CD1c-positive myeloid dendritic cell (primary cell): Measurements from ENCODE around the gene SFRP2.
A peak's percentile ranks its signal among the peaks of the same experiment; 100 is the strongest.

Experiments used
- DNase-seq: peaks from one replicate; pipeline ENCODE4 v3.0.0-alpha.2; 2016; ENCODE audit errors: extremely low spot score

The SFRP2 gene

GRCh38 chr4:153771046-153771445, 17.8 kb downstream of the SFRP2 start:
- DNase-seq: peak; percentile 18

- no peak for DNase-seq
These were observed 22.1 kb downstream of the SFRP2 start for GRCh38 chr4:153766758-153767157.

DNA sequence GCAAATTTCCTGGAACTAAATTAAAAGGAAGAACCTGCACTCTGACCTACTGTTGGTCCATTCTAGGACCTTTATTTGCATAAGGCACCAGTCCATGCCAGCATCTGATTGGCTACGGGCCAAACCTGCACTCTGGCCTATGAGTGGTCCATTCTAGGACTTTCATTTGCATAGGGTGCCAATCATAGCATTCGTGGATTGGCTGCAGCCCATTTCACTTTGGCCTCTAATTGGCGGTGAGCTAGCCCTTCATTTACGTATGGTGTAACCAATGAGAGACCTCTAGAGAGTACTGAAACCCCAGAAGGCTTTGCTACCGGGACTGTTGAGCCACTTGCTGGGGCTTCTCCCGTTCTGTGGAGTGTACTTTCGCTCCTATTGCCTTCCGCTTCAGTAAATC, 23.0 kb downstream of the SFRP2 start:
- DNase-seq: no peak

GRCh38 chr4:153764601-153765368, 24.1 kb downstream of the SFRP2 start:
- DNase-seq: no peak

DNA sequence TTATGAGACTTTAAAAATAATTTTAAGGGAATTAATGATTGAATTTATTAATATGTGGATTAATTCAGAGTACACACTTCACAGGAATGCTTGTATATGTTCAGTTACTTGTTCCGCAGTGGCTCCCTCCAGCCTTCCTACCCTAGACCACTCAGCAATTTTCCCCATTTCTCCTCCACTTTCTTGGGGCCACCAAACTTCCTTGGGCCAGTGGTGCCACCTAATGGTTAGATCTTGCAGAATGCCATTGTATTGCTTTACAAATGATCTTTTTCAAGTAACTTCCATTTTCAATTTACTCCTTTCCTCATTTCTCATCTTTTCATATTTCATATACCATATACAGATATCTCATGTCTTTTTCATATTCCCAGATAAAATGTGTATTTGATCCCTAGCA, 25.5 kb downstream of the SFRP2 start:
- peak; percentile 21 for DNase-seq

DNA sequence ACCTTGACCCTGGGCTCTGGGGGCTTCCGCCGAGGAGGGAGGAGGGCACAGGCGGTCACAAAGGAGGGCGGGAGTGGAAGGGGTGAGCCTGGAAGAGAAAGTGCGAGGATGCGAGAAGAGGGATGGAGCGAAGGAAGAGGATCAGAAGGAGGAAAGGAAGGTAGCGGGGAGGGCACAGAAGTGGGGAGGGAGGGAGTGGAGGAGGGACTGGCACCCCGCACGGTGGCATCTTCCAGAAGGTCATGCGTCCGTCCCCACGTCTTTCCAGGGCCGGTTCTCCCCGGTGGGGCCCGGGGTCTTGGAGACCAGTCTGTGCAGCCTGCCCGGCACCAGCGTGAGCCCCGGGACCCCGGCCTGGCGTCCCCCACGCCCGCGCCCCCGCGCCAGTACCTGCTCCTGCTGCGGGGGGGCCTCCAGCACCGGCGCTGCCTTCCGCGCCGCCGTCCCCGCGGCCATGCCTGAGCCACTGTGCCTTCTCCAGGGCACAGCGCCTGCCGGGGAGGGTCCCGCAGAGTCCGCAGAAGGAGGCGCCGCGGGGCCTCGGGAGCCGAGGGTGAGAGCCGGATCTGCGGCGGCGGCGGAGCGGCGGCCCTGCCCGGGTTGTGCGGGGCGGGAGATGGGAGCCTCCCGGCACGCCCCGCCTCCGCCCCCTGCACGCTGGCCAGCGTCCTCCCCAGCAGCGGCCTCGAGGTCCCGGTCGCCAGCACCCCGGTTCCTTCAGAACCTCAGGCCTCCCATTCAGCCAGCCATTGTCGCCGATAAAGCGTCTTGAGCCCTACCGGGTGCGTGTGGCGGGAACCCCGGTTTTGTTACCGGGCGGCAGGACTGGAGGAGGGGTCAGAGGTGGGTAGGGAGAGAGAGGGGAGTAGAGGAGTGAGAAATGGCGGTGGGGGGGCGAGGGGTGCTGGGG, 29.2 kb downstream of the SFRP2 start, which contains the start of gene RNF175:
Gene RNF175, minus strand, starts transcription at position 618 of the 910 bp plus-strand sequence. Its CDS starts 162 bp downstream, at position 456.
- peak; percentile 21 for DNase-seq

DNA sequence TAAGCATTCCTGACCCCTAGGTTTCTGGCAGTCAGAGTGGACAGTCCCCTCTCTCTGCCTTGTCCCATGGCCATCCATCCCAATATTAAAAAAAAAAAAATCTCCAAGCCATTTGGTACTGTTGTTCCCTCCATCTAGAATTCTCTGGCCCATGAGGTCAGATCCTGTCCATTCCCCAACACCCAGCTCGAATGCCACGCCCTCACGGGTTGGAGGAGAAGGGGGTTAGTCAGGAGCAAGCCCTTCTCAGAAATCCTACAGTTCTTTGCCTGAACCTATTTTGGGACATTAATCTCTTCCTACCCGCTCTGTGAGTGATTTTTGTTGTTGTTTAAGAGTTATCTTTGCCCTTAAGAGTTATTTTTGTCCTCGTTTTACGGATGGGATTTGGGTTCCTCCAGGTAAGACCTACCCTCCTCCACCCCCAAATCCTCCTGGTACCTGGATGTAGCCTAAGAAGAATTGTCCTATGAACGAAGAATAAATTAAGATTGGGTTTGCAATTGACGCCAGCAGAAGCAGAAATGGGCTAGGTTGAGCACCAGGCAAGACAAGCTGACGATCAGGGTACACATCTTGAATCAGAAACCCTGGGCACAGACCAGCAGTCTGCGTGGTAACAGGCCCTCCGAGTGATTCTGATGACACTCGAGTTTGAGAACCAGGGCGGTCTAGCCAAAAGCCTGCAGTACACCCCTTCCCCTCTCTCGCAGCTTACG, 30.0 kb downstream of the SFRP2 start:
- no peak for DNase-seq

DNA sequence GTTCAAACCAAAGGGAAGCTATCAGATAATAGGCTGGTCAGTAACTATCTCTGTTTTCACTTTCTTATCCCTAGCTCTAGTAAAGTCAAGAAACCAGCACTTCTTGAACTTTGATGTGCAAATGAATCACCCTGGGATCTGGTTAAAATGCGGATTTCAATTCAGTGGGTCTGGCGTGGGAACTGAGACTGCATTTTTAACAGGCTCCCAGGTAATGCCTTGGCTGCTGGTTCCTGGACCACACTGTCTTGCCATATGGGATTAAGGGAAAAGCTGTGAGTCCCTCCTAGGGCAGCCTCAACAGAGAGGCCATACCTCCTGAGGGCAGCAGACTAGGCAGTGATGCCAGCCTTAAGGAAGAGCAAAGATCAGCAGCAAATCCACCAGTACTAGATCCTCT, 30.7 kb downstream of the SFRP2 start:
- DNase-seq: no peak

DNA sequence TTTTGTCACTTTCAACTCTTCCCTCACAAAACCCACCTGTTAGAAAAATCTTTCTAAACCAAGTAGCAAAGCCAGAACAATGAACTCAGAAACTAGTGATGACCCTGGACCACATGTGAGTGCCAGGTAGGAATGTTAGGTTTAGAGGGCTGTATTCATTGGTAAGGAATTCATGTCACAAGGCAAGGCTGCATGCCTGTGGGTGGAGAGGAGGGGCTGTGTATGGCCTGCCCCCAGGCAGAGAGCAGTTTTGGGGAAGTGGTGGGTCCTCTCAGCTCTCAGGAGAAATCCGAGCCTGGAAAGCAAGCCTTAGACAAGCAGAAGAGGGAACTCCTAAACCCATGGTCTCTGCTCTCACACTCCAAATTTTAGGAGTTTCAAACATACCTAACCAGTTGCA, 31.5 kb downstream of the SFRP2 start:
- DNase-seq: peak; percentile 76

DNA sequence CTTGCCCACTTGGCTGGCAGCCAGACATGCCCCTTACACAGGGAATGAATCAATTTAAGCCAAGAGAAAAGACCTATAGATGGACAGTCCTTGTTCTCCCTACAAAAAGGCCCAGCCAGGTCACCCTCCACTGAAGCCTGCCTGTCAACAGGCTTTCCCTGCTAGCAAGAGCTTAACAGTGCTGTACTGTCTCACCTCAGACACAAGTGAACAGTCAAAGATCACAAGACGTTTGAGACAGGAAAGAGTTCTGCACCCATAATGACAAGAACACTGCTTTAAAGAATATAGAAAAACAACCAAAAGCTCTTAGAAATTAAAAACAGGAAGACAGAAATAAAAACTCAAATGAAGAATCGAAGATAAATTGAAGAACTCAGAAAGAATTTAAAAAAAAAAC, 33.7 kb downstream of the SFRP2 start:
- DNase-seq: no peak

DNA sequence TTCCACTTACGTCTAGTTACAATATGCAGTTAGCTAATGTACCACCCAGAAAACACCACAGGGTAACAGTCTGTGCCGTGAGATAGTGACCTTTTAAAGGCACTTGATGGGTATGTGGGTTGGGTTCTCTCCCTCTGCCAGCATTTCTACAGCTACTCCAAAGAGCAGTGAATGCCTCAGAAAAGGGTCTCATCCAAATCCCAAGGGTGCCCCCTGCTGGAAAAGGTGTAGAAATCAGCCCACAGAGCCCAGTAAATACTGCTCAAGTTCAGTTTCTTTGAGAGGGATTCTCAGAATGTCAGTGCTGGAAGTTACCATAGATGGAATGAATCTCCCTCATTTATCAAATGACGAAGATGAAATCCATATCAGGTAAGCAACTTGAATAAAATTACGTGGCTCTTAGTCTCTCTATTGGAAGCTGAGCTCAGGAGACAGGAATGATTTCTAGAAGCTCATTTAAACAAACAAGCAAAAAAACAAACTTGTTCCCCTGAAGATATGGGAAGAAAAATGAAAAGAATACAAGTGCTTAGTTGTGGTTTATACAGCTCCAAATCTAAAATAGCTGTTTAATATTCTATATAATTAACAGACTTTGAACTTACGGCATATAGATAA, 38.6 kb downstream of the SFRP2 start:
- DNase-seq: peak; percentile 87

- peak; percentile 41 for DNase-seq
These were observed 40.5 kb downstream of the SFRP2 start for GRCh38 chr4:153748378-153748777.

DNA sequence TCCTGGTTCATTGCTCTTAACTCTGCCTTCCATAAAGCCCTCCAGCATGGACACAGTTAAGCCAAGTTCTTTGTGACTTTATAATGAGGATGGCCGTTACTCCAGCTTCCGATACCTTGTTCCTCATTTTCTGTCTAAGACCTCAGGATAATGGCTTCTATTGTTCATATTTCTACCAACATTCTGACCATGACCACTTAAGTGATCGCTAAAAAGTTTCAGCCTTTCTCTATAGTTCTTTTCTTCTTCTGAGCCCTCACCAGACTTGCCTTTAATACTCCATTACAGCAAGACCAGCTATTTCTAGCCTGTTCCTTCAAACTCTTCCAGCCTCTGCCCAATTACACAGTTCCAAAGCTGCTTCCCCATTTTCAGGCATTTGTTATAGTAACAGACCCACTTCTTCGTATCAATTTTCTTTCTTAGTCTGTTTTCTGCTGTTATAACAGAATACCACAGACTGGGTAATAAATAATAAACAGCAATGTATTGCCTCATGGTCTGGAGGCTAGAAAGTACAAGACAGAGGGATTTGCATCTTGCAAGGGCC, 41.4 kb downstream of the SFRP2 start:
- DNase-seq: peak; percentile 38

- no peak for DNase-seq
These were observed 43.2 kb downstream of the SFRP2 start for GRCh38 chr4:153745651-153746050.

DNA sequence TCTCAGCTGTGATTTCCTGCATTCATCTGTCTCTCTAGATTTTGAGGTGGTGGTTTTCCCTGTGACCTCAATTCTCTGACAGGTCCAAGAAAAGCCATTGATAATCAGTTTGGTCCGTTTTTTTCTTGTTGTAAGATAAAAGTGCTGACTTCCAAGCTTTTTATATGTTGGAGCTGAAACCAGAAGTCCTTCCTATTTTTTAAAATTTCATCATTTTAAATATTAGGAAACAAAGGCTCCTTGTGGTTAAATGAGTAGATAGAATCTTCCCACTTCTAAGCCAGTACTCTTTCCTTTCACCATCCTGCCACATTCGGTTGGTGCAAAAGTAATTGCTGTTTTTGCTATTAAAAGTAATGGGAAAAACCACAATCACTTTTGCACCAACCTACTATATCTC, 47.3 kb downstream of the SFRP2 start:
- DNase-seq: peak; percentile 66

GRCh38 chr4:153735906-153736461, 52.9 kb downstream of the SFRP2 start:
- DNase-seq: no peak

DNA sequence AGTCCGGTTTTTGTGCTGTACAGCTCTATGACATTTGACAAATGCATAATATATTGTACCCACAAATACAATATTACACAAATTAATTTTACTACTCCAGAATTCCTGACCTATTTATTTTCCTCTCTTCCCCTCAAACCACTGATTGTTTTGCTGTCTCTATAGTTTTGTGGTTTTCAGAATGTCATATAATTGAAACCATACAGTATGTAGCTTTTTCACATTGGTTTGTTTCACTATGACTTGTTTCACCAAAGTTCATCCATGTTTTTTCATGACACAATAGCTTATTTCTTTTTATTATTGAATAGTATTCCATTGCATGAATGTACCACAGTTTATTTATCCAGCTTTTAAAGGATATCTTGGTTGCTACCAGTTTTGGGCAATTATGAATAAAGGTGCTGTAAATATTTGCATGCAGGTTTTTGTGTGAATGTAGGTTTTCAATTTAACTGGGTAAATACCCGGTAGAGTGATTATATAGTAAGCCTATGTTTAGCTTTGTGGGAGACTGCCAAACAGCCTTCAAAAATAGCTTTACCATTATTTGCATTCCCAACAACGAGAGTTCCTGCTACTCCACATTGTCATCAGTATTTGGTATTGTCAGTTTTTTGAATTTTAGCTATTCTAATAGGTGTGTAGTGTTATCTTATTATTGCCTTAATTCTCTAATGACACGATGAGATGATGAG, 55.0 kb downstream of the SFRP2 start:
- DNase-seq: no peak

- no peak for DNase-seq
These were observed 57.6 kb downstream of the SFRP2 start for GRCh38 chr4:153731239-153731638.
